Measurements from ENCODE around the gene COL17A1.

COL17A1 gene

DNA sequence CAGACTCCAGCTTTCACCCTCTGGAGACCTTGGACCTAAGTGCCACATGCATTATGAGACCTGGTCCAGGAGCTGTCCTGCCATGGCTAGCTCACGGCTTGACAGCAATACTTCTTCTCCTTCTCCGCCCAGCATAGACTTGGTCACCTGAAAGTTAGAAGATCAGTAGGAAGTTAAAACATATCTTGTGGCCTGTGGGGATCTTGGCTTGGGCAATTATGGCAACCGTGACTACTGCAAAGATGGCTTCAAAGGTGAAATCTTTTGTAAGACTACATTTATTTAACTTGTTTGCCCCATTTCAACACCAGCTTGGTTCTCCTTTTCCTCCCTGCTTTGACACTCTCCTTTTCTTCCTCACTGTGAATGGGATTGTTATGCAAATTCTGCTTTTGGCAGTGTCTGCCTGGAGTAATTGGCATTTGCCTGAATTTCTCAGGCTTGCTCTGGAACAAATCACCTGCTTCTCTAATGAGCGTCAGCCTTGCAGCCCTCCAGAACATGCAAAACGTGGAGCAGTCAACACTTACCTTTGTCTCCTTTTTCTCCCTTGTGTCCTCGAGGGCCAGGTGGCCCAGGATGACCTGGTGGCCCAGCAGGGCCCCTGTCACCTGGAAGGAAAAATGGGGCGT is 53.4 kb downstream of the COL17A1 start:
- no peak for DNase-seq (ENCODE audit: low read depth)

DNA sequence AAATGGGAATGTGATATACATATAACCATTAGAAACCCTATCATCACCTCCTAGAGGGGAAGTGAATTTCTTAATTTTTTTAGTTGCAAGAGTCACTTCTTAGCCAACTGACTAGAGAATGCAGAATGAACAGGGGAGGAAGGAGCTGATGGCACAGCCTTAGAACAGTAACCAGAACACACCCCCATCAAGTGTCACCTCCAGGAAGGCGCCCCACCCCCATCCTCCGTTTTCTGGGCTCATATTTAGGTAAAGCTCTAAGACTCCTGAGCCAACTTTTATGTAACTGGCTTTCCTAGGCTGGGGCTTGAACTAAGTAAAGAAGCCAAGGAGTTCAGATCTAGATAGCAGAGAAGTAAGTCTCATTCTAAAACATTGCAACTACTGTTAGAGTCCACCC is 54.0 kb downstream of the COL17A1 start:
- no peak for DNase-seq (ENCODE audit: low read depth)

DNA sequence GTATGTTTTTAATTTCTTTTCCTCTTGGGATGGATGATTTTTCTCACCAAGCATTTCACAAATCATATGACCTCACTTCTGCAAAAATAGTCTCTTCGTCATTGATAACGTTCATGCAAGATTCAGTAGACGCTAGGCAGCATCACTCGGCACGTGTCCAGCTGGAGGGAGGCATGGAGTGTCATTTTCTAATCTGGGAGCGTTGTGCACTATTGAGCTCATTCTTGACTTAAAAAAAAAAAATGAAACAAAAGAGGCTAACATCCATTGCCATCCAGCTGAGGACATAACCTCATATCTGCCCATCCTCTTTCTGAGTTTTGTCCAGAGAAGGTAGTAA is 56.2 kb downstream of the COL17A1 start:
- no peak for DNase-seq (ENCODE audit: low read depth)

DNA sequence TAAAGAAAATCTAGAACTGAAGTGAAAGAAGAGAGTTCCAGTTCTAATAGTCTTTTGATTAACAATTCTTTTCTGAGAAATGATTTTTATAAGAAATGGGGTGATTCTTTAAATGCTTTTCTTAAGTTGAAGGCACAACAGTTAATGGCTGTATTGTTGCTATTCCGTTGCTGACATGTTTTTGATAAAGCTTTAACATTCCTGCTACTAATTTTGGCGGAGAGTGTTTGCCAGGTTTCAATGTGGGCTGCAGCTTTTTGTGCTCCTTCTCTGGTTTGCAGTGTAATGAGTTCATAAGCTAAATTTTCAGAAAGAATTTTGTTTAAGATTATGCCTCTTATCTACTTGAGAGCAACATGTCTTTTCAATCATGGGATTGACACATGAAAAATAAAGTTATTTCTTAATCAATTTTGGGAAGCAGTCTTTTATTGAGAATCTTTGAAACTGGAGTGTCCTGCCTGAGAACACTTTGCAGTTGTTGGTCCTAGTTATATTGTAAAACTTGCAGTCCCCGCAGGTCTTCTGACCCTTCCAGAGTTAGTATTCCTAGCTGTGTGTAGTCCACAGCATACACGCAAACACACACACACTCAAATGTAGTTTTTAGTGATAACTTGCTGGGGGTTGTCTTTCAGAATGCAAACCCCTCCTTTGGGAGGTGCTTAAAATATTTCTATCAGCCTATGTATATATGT is 56.7 kb downstream of the COL17A1 start:
- DNase-seq (ENCODE audit: low read depth) = no peak

DNA sequence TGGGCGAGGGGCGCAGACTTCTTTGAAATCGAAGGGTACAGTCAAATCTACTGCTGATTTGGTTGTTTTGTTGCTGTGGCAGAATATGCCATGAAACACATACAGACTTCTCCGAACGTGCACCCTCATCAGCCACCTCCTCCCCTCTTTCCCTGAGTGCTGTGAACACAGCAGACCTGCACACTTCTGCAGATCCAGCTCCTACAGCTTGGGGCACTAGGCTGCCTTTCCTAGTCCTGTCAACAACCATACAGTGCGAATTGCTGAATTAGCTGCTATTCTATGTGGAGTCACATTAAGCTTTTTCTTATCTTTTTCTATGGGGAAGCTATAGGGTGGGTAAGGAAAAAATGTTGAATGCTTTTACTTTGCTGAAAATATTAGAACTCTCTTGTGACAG is 57.5 kb downstream of the COL17A1 start:
- no peak for DNase-seq (ENCODE audit: low read depth)

DNA sequence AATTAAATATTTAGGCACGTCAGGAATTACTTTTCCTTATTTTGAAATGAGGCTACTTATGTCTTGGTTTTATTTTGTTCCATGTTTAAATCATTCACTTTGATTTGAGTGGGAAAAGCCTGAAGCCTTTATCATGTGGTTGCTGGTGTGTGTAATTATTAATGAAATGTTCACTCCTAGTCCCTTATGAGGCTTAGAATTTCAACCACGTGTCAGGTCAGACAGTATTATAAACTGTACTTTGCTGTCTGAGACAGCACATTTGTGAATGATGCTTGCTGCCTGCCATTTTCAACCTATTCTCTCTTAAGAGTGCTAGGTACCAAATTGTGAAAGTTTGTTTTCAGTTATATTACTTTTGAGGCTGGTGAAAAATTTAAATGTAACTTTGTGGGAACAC is 58.9 kb downstream of the COL17A1 start:
- no peak for DNase-seq (ENCODE audit: low read depth)

DNA sequence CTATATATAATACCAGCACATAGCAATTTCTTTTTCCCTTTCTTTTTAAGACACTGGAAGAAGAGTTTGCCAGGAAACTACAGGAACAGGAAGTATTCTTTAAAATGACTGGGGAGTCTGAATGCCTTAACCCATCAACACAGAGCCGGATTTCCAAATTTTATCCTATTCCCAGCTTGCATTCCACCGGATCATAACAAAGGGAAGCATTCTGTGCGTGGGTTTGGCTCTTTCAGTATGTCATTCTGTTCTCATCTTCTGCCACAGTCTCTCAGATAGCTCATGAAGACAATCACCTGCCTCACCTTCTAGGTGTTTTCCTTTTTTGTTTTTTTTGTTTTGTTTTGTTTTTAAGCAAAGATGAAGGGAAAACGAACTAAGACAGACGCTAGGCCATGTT is 60.2 kb downstream of the COL17A1 start:
- DNase-seq (ENCODE audit: low read depth) = no peak

DNA sequence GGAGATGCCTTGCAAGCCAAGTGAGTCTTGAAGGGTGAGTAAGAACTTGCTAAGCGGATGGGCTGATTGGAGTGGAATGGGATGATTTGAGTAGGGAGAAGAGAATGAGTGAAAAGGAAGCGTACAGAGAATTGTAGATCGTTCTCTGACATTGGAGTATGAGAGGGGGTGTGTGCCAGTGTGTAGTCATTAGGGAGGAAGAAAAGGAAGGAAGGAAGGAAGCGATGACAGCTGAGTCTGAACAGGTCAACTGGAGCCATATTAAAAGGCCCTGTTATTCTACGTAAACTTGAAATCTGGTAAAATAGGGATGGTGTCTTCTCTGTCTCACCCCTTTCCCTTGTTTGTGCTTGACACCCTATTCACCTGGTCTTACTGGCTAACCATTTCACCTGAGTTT is 63.7 kb downstream of the COL17A1 start:
- no peak for DNase-seq (ENCODE audit: low read depth)

DNA sequence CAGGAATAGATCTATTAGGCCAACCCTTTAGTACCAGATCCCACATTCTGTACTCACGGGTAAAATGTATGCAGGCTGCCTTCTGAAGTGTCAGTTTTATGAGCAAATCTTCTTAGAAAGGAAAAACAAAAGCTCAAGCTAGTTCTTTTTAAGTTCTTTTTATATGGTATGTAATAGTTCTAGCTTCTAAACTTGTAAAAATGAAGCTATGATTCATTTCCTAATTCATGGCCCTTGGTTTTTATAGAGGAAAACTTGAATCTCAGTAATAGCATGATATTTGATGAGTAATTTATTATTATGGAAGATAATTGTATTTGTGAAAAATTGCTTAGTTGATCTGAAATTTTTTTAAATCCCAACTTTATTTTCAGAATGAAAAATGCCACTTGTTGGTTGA is 64.4 kb downstream of the COL17A1 start:
- no peak for DNase-seq (ENCODE audit: low read depth)

DNA sequence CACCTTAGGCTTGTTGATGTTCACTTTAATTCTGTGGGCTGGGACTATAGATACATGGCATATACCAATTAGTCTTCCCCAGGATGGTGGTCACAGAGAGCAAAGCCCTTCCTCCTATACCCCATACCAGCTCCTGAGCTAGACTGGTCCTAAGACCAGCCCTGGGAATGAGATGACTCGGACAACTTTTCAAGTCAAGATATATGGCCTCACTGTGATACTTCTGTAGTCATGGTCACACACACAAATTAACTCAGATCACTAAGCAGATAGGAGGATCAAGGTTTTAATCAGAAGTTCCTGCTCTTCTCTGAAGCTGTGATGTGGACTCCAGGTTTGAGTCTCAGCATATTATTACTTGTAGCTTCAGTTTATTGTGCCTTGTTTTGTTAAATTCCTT is 65.7 kb downstream of the COL17A1 start:
- no peak for DNase-seq (ENCODE audit: low read depth)

DNA sequence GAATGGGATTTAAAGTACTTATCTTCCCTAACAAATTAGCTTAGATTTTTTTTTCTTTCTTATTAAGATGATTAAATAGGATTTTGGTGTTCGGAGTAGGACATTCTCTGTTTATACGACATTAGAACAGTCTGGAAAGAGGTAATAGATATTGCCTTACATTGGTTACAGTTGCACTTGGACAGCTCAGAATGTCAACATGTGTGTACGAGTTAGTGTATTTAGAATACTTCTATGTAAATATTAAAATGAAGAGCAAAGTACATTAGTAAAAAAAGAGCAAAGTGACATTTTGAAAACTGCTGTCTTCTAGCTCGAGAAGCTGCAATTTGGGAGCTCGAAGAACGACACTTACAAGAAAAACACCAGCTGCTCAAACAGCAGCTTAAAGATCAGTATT is 67.2 kb downstream of the COL17A1 start:
- DNase-seq (ENCODE audit: low read depth) = no peak

DNA sequence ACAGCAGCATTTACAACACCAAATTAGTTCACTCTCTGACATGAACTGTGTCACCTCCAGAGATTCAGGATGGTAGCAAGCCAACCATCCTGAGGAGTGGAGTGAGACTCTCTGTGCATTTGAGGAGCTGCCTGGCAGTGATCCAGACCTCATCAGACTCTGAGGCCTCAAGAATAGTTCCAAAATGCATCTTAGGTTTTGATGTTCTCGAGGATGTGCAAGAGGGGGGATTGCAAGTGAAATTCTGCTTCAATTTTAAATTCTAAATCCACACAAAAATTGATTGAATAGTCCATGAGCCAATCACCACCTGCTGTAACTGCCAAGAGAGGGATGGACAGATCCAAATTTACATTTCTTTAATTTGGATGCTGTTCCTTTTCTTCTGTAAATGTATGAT is 69.0 kb downstream of the COL17A1 start:
- no peak for DNase-seq (ENCODE audit: low read depth)

DNA sequence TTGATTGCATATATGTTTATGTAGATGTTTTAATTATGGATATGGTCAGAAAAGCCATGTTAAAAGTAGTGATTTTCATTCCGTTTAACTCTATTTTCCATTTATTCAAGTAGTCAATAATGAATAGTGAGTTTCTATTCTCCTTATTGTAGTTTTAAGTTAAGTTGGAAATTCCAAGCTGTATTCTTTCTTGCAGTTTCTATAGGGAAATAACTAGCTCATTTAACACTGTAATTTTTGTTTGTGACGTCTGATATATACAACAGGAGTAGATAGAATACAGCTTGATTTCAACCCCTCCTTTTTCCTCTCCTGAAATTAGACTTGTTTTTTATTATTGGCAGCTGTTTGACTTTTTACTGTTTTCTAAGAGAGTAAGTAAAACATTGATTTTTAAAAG is 71.5 kb downstream of the COL17A1 start:
- no peak for DNase-seq (ENCODE audit: low read depth)

DNA sequence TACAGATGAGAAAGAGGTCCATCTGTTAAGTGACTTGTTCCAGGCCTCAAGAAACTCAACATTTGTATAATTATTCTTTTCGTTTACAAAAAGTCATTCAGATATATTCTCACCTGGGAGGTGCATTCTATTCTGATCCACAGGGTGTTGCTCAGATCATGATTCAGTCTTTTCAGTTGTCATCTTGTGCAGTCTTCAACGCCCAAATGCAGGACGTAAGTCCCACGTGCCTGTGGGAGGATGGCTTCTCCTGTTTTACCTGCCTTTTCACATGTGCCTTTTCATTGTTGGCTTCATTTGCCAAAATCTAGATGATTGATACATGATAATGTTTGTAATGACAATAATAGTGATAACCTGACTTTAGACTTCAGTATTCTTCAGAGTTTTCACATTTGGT is 72.2 kb downstream of the COL17A1 start:
- no peak for DNase-seq (ENCODE audit: low read depth)

DNA sequence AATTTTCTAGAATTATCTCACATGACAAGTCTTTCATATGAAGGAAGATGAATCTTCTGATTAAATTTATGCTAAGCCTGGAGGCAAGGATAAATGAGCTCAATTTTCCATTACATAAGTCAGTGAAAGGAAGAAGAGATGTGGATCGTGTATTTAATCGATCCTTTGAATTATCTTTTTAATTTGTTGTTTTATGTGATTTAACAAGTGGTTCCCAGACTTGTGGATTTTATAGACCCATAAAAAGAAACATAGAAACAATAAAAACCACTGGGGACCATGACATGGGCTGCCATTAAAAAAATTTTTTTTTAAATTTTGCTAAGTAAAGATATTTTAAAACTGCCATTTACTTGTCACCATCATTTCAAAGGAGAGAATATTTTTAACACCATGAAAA is 73.8 kb downstream of the COL17A1 start:
- DNase-seq (ENCODE audit: low read depth) = no peak

DNA sequence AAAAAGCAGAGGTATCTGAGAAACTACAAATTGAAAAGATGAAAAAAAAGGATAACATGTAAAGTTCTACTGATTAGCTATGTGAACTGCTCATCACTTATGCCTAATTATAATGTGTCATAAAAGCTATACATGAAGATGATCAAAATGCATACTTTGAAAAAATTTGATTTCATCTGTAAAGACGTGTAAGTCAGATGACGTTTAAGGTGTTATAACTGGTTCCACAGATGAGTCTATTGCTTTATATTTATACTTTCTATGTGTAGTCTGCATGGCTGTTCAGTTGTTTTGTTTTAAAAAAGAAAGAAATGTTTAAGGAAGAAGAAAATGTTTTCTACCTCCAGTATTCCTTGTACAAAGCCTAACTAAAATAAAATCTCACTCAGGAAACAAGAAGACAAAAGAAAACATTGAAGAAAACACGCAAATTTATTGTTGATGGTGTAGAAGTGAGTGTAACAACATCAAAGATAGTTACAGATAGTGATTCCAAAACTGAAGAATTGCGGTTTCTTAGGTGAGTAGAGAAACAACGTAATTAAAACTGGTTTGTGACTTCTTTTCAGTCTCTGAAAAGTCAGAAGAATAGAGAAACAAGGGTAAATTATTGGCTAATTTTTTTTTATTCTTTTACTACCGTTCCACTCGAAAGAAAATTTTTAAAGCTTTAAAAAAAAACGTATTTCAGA is 80.4 kb downstream of the COL17A1 start:
- DNase-seq (ENCODE audit: low read depth) = no peak

DNA sequence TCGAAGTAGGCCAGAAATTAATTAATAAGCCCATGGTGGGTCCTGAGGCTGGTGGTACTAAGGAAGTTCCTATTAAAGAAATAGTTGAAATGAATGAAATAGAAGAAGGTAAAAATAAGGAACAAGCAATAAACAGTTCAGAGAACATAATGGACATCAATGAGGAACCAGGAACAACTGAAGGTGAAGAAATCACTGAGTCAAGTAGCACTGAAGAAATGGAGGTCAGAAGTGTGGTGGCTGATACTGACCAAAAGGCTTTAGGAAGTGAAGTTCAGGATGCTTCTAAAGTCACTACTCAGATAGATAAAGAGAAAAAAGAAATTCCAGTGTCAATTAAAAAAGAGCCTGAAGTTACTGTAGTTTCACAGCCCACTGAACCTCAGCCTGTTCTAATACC is 82.8 kb downstream of the COL17A1 start:
- DNase-seq (ENCODE audit: low read depth) = no peak

DNA sequence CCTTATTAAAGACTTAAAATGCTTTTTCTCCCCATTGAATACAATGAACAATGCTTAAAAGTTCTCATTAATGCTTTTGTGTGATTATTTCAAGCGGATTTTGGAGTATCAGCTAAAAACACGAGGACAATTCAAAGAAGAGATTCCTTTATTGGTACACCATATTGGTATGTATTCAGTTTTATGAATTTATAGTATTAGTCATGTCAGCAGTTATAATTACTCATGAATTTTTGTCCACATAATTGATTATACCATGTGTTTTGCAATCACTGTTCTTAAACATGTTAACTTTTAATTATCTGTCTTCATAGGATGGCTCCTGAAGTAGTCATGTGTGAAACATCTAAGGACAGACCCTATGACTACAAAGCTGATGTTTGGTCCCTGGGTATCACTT is 86.9 kb downstream of the COL17A1 start:
- DNase-seq (ENCODE audit: low read depth) = no peak

DNA sequence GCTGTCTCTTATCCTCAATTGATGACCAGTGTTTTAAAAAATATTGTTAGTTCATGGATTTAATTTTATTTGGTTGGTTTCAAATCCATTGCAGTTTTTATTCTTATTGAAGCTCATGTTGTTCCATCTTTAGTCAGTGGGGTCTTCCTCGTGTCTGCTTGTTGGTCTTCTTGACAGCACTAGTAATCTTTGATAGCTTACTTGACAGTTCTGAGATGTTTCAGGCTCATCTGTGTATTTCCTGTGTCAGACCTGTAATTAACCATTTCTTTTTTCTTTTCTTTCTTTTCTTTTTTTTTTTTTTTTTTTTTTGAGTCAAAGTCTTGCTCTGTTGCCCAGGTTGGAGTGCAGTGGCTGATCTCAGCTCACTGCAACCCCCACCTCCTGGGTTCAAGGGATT is 90.5 kb downstream of the COL17A1 start:
- DNase-seq (ENCODE audit: low read depth) = no peak

DNA sequence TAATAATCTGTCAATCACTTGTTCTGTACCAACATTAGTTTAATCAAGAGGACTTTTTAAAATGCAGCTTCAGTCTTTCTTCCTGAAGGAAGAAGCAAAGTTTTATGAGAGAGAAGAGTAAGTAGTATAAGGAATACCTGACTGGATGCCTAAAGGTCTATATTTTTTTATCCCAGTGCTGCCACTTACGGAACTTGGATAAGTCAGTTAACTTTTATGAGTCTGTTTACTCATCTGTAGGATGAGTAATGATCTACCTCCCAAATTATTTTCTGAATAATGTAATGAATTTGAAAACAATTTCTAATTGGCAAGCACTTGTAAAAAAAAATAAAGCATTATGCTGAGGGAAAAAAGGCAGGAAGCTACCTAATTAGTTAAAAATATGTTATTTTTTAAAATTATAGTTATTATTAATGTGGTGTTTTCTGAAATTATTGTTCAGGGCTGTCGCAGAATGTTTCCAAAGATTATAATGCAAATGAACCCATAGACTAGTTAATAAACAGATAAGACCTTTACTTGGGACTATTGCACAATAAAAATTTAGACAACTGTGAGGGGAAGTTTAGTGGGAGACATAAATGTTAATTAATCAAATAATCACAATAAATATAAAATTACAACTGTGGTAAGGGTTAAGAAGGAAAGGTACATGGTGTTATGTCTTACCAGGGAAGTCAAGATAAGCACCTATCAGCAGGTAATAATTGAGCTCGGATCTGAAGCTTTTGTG is 94.1 kb downstream of the COL17A1 start:
- DNase-seq (ENCODE audit: low read depth) = no peak

DNA sequence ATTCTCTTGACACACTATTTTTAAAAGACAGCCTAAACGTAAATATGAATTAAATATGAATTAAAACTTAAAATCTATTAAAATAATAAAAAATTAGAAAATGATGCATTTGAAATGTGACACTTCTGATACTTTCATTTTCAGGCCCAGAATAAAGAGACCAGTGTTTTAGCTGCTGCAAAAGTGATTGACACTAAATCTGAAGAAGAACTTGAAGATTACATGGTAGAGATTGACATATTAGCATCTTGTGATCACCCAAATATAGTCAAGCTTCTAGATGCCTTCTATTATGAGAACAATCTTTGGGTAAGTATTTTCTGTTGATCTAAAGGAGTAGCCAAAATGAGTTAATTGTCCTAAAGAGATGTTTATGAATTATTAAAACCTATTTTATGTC is 95.1 kb downstream of the COL17A1 start:
- DNase-seq (ENCODE audit: low read depth) = no peak

DNA sequence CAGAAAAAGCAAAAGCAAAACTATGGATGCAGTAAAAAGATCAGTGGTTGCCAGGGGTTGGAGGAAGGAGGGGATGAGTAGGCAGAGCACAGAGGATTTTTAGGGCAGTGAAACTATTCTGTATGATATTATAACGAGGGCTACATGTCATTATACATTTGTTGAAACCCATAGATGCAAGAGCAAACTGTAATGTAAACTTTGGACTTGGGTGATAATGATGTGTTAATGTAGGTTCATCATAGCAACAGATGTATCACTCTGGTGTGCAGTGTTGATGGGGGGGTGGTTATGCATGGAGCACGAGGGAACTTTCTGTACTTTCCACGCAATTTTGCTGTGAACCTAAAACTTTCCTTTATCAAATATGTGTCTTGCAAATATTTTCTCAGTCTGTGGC is 95.6 kb downstream of the COL17A1 start:
- DNase-seq (ENCODE audit: low read depth) = no peak

DNA sequence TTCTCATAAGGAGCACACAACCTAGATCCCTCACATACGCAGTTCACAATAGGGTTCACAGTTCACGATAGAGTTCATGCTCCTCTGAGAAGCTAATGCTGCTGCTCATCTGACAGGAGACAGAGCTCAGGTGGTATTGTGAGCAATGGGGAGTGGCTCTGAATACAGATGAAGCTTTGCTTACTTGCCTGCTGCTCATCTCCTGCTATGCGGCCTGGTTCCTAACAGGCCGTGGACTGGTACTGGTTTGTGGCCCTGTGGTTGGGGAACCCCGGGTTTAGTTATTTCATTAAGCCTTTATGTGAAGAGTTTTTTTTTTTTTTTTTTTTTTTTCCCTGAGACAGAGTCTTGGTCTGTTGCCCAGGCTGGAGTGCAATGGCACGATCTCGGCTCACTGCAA is 99.3 kb downstream of the COL17A1 start:
- no peak for DNase-seq (ENCODE audit: low read depth)

Data from stimulated activated CD8-positive, alpha-beta memory T cell treated with anti-CD3 and anti-CD28 coated beads, Interleukin-7, amount 100 ng/mL, for 24 hours (primary cell).